Neuronal stem cell (in vitro differentiated cells): ENCODE results near the gene GOLGA6D.
"Not testable (repeated sequence)": the region's sequence is repeated elsewhere in the genome, so short reads cannot be mapped to it uniquely, and the experiment has no call there.

ENCODE experiments used
- DNase-seq: peaks from one replicate; pipeline ENCODE4 v3.0.0-alpha.2; 2013; ENCODE audit warnings: low spot score
- H2AFZ ChIP-seq: one replicate; pipeline ENCODE4 v1.6.1; 2013; ENCODE audit warnings: mild to moderate bottlenecking, low read length, inconsistent platforms
- H2AK5ac ChIP-seq: 2 replicates; pipeline ENCODE4 v1.6.1; 2013; ENCODE audit warnings: low read depth, mild to moderate bottlenecking, inconsistent platforms, low read length, moderate library complexity, mixed read lengths
- H2BK120ac ChIP-seq: 2 replicates; pipeline ENCODE4 v1.6.1; 2013; ENCODE audit warnings: low read depth, mild to moderate bottlenecking, inconsistent platforms, low read length, moderate library complexity, mixed read lengths
- H2BK12ac ChIP-seq: one replicate; pipeline ENCODE4 v1.6.1; 2013; ENCODE audit warnings: low read length, inconsistent platforms
- H2BK15ac ChIP-seq: 2 replicates; pipeline ENCODE4 v1.6.1; 2013; ENCODE audit warnings: mild to moderate bottlenecking, low read length, inconsistent platforms, mixed read lengths
- H2BK5ac ChIP-seq: one replicate; pipeline ENCODE4 v1.6.1; 2013; ENCODE audit warnings: inconsistent platforms, mild to moderate bottlenecking, low read length, moderate library complexity
- H3K14ac ChIP-seq: one replicate; pipeline ENCODE4 v1.6.1; 2013; ENCODE audit warnings: low read length, inconsistent platforms
- H3K18ac ChIP-seq: 2 replicates; pipeline ENCODE4 v1.6.1; 2013; ENCODE audit warnings: low read length, inconsistent platforms
- H3K23ac ChIP-seq: 2 replicates; pipeline ENCODE4 v1.6.1; 2013; ENCODE audit warnings: low read depth, mild to moderate bottlenecking, mixed read lengths, low read length, inconsistent platforms; ENCODE audit not compliant: poor library complexity
- H3K27ac ChIP-seq: replicated peaks from 3 replicates; pipeline ENCODE4 v1.5.1; 2013; ENCODE audit warnings: low read length, inconsistent platforms
- H3K27me3 ChIP-seq, 3 experiments: 2 replicates each; pipeline ENCODE4 v1.6.1; 2013; ENCODE audit warnings: low read length in 3 of 3, mild to moderate bottlenecking in 2 of 3, inconsistent platforms in 1 of 3, low read depth in 1 of 3, mixed read lengths in 1 of 3, moderate library complexity in 1 of 3; ENCODE audit not compliant: control insufficient read depth in 3 of 3, insufficient read depth in 3 of 3
- H3K36me3 ChIP-seq, 2 donors: replicated peaks in 1 of 2; 2 replicates each; pipeline ENCODE4 v1.6.1; 2013; ENCODE audit warnings: low read length in 2 of 2; ENCODE audit not compliant: control insufficient read depth in 2 of 2, insufficient read depth in 2 of 2
- H3K4ac ChIP-seq: 2 replicates; pipeline ENCODE4 v1.6.1; 2013; ENCODE audit warnings: inconsistent platforms, mild to moderate bottlenecking, low read length, moderate library complexity
- H3K4me1 ChIP-seq, 2 donors: 1 replicate in 1 of 2; 2 replicates in 1 of 2; pipeline ENCODE4 v1.6.1; 2013; ENCODE audit warnings: low read length in 2 of 2, low read depth in 1 of 2; ENCODE audit not compliant: control insufficient read depth in 2 of 2, insufficient read depth in 1 of 2
- H3K4me2 ChIP-seq: one replicate; pipeline ENCODE4 v1.6.1; 2013; ENCODE audit warnings: mild to moderate bottlenecking, low read length, inconsistent platforms; ENCODE audit not compliant: insufficient read depth, poor library complexity, severe bottlenecking
- H3K4me3 ChIP-seq, 2 donors: 2 replicates each; pipeline ENCODE4 v1.5.1; 2013; ENCODE audit warnings: low read length in 2 of 2, mild to moderate bottlenecking in 2 of 2, inconsistent platforms in 1 of 2, moderate library complexity in 1 of 2
- H3K79me1 ChIP-seq: one replicate; pipeline ENCODE4 v1.6.1; 2013; ENCODE audit warnings: low read depth, mild to moderate bottlenecking, inconsistent platforms, low read length, moderate library complexity
- H3K9ac ChIP-seq: one replicate; pipeline ENCODE4 v1.6.1; 2013; ENCODE audit warnings: mild to moderate bottlenecking, low read depth, low read length, inconsistent platforms; ENCODE audit not compliant: poor library complexity
- H3K9me3 ChIP-seq, 2 donors: replicated peaks in 1 of 2; 2 replicates each; pipeline versions ENCODE3 to v1.6.1; 2013; ENCODE audit warnings: low read length in 2 of 2, mild to moderate bottlenecking in 2 of 2, inconsistent platforms in 1 of 2, low read depth in 1 of 2, mixed read lengths in 1 of 2, moderate library complexity in 1 of 2; ENCODE audit not compliant: control insufficient read depth in 2 of 2, insufficient read depth in 1 of 2
- H4K8ac ChIP-seq: one replicate; pipeline ENCODE4 v1.6.1; 2013; ENCODE audit warnings: low read depth, mild to moderate bottlenecking, inconsistent platforms, low read length, moderate library complexity
- H4K91ac ChIP-seq: one replicate; pipeline ENCODE4 v1.6.1; 2013; ENCODE audit warnings: low read length, low read depth, mild to moderate bottlenecking, inconsistent platforms; ENCODE audit not compliant: poor library complexity
- WGBS, 2 donors: extraction: QIAGEN DNeasy Blood & Tissue Kit; methylation state at CpG; one replicate each; pipeline ENCODE4 v1.1.7; 2013; ENCODE audit warnings: missing lambda C conversion rate in 2 of 2, mixed read lengths in 1 of 2; ENCODE audit not compliant: insufficient read length in 2 of 2, insufficient replicate concordance in 1 of 2; ENCODE audit errors: extremely low coverage in 2 of 2; 5-methylcytosine and 5-hydroxymethylcytosine counted together

GOLGA6D gene

DNA sequence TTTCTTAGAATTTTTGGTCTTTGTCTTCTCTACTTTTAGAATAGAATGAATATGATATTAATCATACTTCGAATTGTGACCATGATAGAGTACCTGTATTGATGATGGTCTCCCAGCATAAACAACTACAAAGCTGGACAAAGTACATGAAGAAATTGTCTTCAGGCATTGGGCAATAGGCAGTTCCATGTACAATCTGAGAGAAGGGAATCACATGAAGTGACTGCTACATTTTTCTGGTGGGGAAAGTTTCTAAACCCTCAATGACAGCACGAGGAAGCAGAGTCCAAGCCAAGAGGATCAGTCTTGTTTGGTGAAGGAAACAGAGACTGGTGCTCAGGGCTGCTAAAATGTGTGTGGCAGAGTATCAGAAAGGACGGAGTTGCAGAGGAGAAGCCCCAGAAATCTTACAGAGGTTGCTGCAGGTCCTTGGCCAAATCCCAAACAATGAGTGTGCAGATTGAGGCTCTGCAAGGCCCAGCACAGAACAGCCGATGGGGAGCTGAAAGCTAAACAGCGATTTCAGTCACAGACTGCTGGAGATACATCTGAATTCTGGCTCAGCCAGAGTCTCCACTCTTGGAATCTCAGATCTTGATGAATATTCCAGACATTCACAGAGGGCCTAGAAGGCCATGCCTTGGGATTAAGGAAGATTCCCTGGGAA lies 36.7 kb downstream of the GOLGA6D start:
- H2AK5ac ChIP-seq, H4K8ac ChIP-seq, H3K23ac ChIP-seq, H3K27ac ChIP-seq, H3K4ac ChIP-seq, H3K27me3 ChIP-seq, H2BK120ac ChIP-seq, H3K36me3 ChIP-seq, H3K79me1 ChIP-seq, DNase-seq, H3K4me2 ChIP-seq, H3K14ac ChIP-seq, H3K9ac ChIP-seq, H3K9me3 ChIP-seq, H2BK5ac ChIP-seq, H3K18ac ChIP-seq, H4K91ac ChIP-seq, H3K4me3 ChIP-seq, H3K4me1 ChIP-seq, H2BK15ac ChIP-seq, H2BK12ac ChIP-seq, H2AFZ ChIP-seq: not testable (repeated sequence)
- no CpG with 5 or more reads among the region's 5 CpGs for WGBS, 2 donors

DNA sequence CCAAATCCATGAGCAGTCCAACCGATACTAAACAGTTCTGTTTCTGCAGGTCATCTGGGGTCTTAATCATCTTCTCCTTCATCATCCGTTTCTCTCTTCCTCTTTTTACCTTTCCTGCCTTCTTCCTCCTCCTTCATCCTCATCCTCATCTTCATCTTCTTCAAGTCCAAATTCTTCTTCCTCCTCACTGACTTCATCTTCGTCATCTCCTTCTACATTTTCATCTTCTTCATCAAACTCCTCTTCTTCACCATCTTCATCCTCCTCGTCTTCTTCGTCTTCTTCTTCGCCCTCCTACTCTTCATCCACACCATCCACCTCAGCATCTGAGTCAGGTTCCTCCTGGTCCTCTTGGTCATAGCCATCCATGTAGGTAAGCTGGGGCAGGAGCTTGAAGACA lies 39.1 kb downstream of the GOLGA6D start:
- Histone ChIP-seq H3K27me3 (peaks cover 0 to 3% (median 0%) of the 10 kb centered on the region in 3 experiments), H4K8ac (no peak overlapping the region), H3K9me3 (no peaks in the 10 kb centered on the region), H3K4ac (no peak overlapping the region), H3K27ac (no peak overlapping the region), H4K91ac (no peak overlapping the region), H3K14ac (no peak overlapping the region), H2BK12ac (no peak overlapping the region), H3K9ac (no peak overlapping the region), H2AFZ (no peak overlapping the region), H2BK15ac (no peak overlapping the region), H2AK5ac (no peak overlapping the region), H3K18ac (no peak overlapping the region), H3K4me3 (no peak overlapping the region), H3K23ac (no peak overlapping the region), H3K4me1 (no peaks in the 10 kb centered on the region), H2BK120ac (no peak overlapping the region), H3K4me2 (no peak overlapping the region), H3K79me1 (no peaks in the 10 kb centered on the region), H2BK5ac (no peak overlapping the region), H3K36me3 (no peaks in the 10 kb centered on the region)
- DNase-seq: no peak
- WGBS, 2 donors: 100% methylated on average over 4 to 5 of the region's 6 CpGs

DNA sequence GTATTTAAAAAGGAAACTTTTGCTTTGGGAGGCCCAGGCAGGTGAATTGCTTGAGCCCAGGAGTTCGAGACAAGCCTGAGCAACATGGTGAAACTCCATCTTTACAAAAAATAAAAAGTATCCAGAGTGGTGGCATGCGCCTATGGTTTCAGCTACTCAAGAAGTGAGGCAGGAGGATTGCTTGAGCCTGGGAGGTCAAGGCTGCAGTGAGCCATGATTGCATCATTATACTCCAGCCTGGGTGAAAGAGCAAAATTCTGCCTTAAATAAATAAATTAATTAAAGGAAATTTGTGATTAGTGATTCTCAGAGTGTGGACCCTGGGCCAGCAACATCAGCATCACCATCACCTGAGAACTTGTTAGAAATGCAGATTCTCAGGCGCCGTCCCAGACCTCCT lies 43.3 kb downstream of the GOLGA6D start:
- Histone ChIP-seq H3K18ac (no peak overlapping the region), H3K36me3 (no peaks in the 10 kb centered on the region), H4K8ac (no peak overlapping the region), H3K27me3 (peaks cover 0 to 14% (median 0%) of the 10 kb centered on the region in 3 experiments), H2BK12ac (no peak overlapping the region), H3K14ac (no peak overlapping the region), H4K91ac (no peak overlapping the region), H3K4ac (no peak overlapping the region), H2BK120ac (no peak overlapping the region), H3K9me3 (no peaks in the 10 kb centered on the region), H3K79me1 (no peaks in the 10 kb centered on the region), H3K23ac (no peak overlapping the region), H2AK5ac (no peak overlapping the region), H3K9ac (no peak overlapping the region), H2BK15ac (no peak overlapping the region), H3K4me2 (no peak overlapping the region), H2BK5ac (no peak overlapping the region), H3K27ac (no peak overlapping the region), H3K4me3 (no peak overlapping the region), H3K4me1 (no peaks in the 10 kb centered on the region), H2AFZ (no peak overlapping the region)
- no CpG with 5 or more reads among the region's 4 CpGs for WGBS, 2 donors
- no peak for DNase-seq

DNA sequence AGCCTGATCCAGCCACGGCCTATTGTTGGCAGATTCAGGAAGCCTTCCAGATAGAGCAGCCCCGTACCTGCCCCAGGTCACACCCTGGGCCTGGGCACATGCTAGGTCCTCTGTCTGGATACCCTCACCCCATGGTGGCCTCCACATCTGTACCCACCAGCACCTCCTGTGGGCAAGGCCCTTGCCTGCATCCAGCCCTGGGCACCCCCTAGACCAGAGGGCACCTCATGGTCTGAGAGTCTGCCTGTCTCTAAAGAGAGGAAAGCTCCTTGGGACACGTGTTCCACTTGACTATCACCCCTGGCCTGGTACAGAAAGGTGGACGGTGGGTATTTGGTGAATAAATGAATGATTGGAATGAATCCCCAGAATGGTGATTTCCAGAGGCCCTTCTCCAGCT lies 44.4 kb downstream of the GOLGA6D start:
- Histone ChIP-seq H2BK15ac (no peak overlapping the region), H2BK120ac (no peak overlapping the region), H3K9me3 (no peaks in the 10 kb centered on the region), H2AK5ac (peak overlapping the region; percentile 56), H2BK5ac (no peak overlapping the region), H3K36me3 (no peaks in the 10 kb centered on the region), H3K4ac (no peak overlapping the region), H3K23ac (peak overlapping the region; percentile 65), H3K27me3 (peaks cover 0 to 17% (median 0%) of the 10 kb centered on the region in 3 experiments), H3K79me1 (no peaks in the 10 kb centered on the region), H2AFZ (no peak overlapping the region), H4K91ac (no peak overlapping the region), H3K4me2 (no peak overlapping the region), H3K9ac (peak overlapping the region; percentile 60), H2BK12ac (no peak overlapping the region), H3K4me3 (no peak overlapping the region), H3K4me1 (no peaks in the 10 kb centered on the region), H3K27ac (no peak overlapping the region), H4K8ac (no peak overlapping the region), H3K18ac (no peak overlapping the region), H3K14ac (peak overlapping the region; percentile 38)
- WGBS, 2 donors: no CpG with 5 or more reads among the region's 4 CpGs
- DNase-seq: no peak
